MM.1S (cell line): ENCODE data around the gene SIAE.

Experiments
- EZH2 ChIP-seq: fragments of 300-600 bp; sonication (generic); optimal IDR thresholded peaks from 2 replicates; pipeline ENCODE3; 2017; ENCODE audit warnings: low read depth, mild to moderate bottlenecking, antibody characterized with exemption, low read length, mixed read lengths
- EZH2phosphoT487 ChIP-seq: fragments of 300-600 bp; sonication (generic); IDR thresholded peaks from 2 replicates; pipeline ENCODE4 v1.6.1; 2018; ENCODE audit warnings: antibody characterized with exemption, low read length
- TF ChIP-seq, protein P1 (sequence below): fragments of 300-600 bp; sonication (generic); IDR thresholded peaks from 2 replicates; pipeline ENCODE4 v1.5.1; 2016; ENCODE audit warnings: antibody characterized with exemption, low read length, mixed read lengths

DNA sequence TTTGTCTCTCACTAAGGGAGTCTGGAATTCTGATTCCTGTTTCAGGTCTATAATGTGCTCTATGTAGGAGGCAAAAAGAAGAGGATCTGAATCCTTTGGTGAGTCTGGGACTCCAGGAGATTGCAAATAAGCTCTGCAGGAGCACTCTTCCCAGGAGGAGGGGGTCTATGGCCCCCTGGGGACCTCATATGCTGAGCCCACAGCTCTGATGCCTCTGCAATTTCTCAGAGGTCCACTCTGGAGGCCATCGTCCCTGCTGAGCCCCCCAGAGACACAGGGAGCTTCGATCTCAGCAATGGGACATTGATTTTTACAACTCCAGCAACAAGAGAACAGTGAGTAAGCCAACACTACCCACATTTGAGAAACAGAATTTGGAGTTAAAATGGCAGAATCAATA lies 46.0 kb upstream of the SIAE start:
- TF ChIP-seq EZH2phosphoT487 (no peak), EZH2 (no peak)
- TF ChIP-seq, protein P1, sequence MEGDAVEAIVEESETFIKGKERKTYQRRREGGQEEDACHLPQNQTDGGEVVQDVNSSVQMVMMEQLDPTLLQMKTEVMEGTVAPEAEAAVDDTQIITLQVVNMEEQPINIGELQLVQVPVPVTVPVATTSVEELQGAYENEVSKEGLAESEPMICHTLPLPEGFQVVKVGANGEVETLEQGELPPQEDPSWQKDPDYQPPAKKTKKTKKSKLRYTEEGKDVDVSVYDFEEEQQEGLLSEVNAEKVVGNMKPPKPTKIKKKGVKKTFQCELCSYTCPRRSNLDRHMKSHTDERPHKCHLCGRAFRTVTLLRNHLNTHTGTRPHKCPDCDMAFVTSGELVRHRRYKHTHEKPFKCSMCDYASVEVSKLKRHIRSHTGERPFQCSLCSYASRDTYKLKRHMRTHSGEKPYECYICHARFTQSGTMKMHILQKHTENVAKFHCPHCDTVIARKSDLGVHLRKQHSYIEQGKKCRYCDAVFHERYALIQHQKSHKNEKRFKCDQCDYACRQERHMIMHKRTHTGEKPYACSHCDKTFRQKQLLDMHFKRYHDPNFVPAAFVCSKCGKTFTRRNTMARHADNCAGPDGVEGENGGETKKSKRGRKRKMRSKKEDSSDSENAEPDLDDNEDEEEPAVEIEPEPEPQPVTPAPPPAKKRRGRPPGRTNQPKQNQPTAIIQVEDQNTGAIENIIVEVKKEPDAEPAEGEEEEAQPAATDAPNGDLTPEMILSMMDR = no peak
